A549 (cell line): ENCODE data around the gene THBS3. TPM values are rescaled to one million over a fixed set of nuclear protein-coding genes. Genes with fewer than 3 reads are reported as not detected.
A peak's percentile ranks its signal among the peaks of the same experiment; 100 is the strongest.
"Not testable (repeated sequence)": the region's sequence is repeated elsewhere in the genome, so short reads cannot be mapped to it uniquely, and the experiment has no call there.

ENCODE experiments used
- ATAC-seq, 2 experiments: fragments of 200-7000 bp in 1 of 2; fragments of >200 bp in 1 of 2; cut with Nextera tagmentation in 1 of 2; cut with Tn5 transposase in 1 of 2; 3 replicates each; pipeline versions ENCODE4 v1.8.0 to v1.9.1; 2018 to 2020; ENCODE audit warnings: mild to moderate bottlenecking in 1 of 2, moderate library complexity in 1 of 2
- CTCF ChIA-PET: fragments of 300-600 bp; sonication (Branson Sonifier 250); formaldehyde crosslinking; extraction: SDS; loops from one replicate; lab custom pipeline; 2021; ENCODE audit warnings: antibody characterized with exemption, inconsistent platforms; lab: Yijun Ruan, JAX
- POLR2A ChIA-PET: fragments of 350-600 bp; formaldehyde crosslinking; extraction: SDS; loops from one replicate; lab custom pipeline; 2021; ENCODE audit warnings: antibody characterized with exemption, inconsistent platforms; lab: Yijun Ruan, JAX
- DNase-seq, 2 experiments: peaks; one replicate each; pipeline versions ENCODE4 v3.0.0 to v3.0.0-alpha.2; 2011 to 2016; ENCODE audit warnings: low read depth in 1 of 2, low spot score in 1 of 2
- FAIRE-seq: peaks from 2 replicates; lab custom pipeline; 2011; peaks lifted over from hg19 to GRCh38; lab: Jason Lieb, UNC
- H3K27ac ChIP-seq, 2 experiments: fragments of >200 bp; sonication (Bioruptor Twin); formaldehyde crosslinking; 3 replicates each; pipeline ENCODE4 v1.5.1; 2016 to 2017
- H3K4me1 ChIP-seq: fragments of >200 bp; sonication (Bioruptor Twin); formaldehyde crosslinking; 3 replicates; pipeline ENCODE4 v1.6.1; 2016
- H3K4me2 ChIP-seq: fragments of >200 bp; sonication (Bioruptor Twin); formaldehyde crosslinking; 3 replicates; pipeline ENCODE4 v1.6.1; 2016
- H3K4me3 ChIP-seq: fragments of >200 bp; sonication (Bioruptor Twin); formaldehyde crosslinking; 3 replicates; pipeline ENCODE4 v1.5.1; 2016
- H3K9me3 ChIP-seq: fragments of >200 bp; sonication (Bioruptor Twin); formaldehyde crosslinking; 3 replicates; pipeline ENCODE4 v1.6.1; 2016
- JUN ChIP-seq, 2 experiments: fragments of >200 bp; sonication (Bioruptor Twin); formaldehyde crosslinking; IDR thresholded peaks; 2 replicates in 1 of 2; 3 replicates in 1 of 2; pipeline ENCODE4 v1.6.1; 2016 to 2017
- JUNB ChIP-seq: fragments of >200 bp; sonication (Bioruptor Twin); formaldehyde crosslinking; IDR thresholded peaks from 2 replicates; pipeline ENCODE4 v1.6.1; 2016
- NPAS2 ChIP-seq: fragments of 250-450 bp; sonication (Bioruptor Pico); IDR thresholded peaks from 2 replicates; pipeline ENCODE4 v1.8.0; 2022; ENCODE audit warnings: mild to moderate bottlenecking, moderate library complexity, borderline replicate concordance
- NR3C1 ChIP-seq: fragments of >200 bp; sonication (Bioruptor Twin); formaldehyde crosslinking; IDR thresholded peaks from 3 replicates; pipeline ENCODE4 v1.6.1; 2017
- WGBS: methylation state at CpG from one replicate; pipeline ENCODE4 v1.1.6; 2017; ENCODE audit errors: missing lambda C conversion rate; 5-methylcytosine and 5-hydroxymethylcytosine counted together
- polyA plus RNA-seq, 4 experiments: library from polyadenylated mRNA; depleted of rRNA in 3 of 4; stranded (reverse); fragments of >200 nt; fragmentation: RNase III in 1 of 4; extraction: RNeasy Plus Mini Kit Qiagen cat#74134 plus additional on column Dnase treatment in 1 of 4; gene quantifications; 2 replicates in 3 of 4; 3 replicates in 1 of 4; pipeline ENCODE4 v1.2.3, GENCODE V29; 2011 to 2017
- TF ChIP-seq, protein P1 (sequence below): fragments of 450-650 bp; IDR thresholded peaks from 2 replicates; pipeline ENCODE4 v1.6.1; 2014; ENCODE audit warnings: antibody characterized with exemption

The THBS3 gene
- polyA plus RNA-seq, 2 of the 4 experiments (the other 2 are of a cell fraction): 12.1 to 13.8 TPM

GRCh38 chr1:155219592-155220031 is 11.9 kb upstream of the THBS3 start:
- no peaks in the 10 kb centered on the region for H3K9me3 ChIP-seq
- FAIRE-seq (no peak), ATAC-seq (no peak; a peak in 1 of 6 replicates), DNase-seq (no peak)
- H3K4me1 ChIP-seq: peaks cover 21% of the 10 kb centered on the region
- H3K4me2 ChIP-seq: no peak overlapping the region
- CTCF ChIA-PET: interaction anchor here (1.2 to 4.2 kb wide), 4 partner anchors 12 to 31 kb away, joined by 3 to 25 read pairs (median 9); partner anchors contain the start of genes MTX1 and THBS3
- H3K4me3 ChIP-seq: no peak overlapping the region
- no peak overlapping the region for H3K27ac ChIP-seq
- 59% methylated on average over 1 of the region's 1 CpG for WGBS
- POLR2A ChIA-PET: no interaction called here
- TF ChIP-seq, protein P1, sequence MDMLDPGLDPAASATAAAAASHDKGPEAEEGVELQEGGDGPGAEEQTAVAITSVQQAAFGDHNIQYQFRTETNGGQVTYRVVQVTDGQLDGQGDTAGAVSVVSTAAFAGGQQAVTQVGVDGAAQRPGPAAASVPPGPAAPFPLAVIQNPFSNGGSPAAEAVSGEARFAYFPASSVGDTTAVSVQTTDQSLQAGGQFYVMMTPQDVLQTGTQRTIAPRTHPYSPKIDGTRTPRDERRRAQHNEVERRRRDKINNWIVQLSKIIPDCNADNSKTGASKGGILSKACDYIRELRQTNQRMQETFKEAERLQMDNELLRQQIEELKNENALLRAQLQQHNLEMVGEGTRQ: peak; percentile 63
- no peak for TF ChIP-seq NR3C1
- TF ChIP-seq JUNB: no peak

DNA sequence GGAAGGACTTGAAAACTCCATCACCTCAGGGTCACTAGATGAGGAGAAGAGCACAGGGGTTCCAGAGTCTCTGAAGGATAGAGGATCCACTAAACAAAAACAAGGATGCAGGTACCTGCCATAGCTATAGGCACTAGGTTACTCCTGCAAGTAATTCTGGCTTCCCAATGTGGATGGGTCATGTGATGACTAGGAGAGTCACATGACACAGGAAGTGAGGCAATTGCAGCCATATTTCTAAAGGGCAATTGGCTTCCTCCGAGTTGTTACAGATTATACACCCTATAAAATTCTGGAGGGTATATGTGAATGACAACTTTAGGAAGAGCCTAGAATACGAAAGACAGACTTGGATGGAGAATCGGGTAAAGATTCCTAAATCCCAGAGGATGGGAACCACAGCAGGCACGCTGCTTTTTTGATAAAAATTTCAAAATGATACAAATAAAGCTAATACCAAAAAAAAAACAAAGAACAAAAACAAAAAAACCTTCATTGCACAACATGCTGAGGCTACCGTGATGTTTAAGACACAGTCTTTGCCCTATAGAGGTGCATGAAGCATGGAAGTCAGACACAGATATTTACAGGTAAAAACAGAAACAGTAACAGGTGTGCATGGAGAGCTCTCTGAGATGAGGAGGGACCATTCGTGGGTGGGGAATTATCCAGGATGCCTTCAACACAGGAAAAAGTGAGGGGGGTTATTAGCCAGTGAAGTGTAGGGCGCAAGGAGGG is 11.3 kb upstream of the THBS3 start:
- no peak overlapping the region for H3K4me3 ChIP-seq
- no peak for FAIRE-seq
- no peak overlapping the region for H3K27ac ChIP-seq
- no peaks in the 10 kb centered on the region for H3K9me3 ChIP-seq
- peaks cover 15% of the 10 kb centered on the region for H3K4me1 ChIP-seq
- no peak for TF ChIP-seq NPAS2 (CRISPR knock-in tag)
- TF ChIP-seq JUN (IDR thresholded peaks at IDR 0.05): no peak
- TF ChIP-seq, protein P1: peak; percentile 98
- WGBS: 72% methylated on average over 7 of the region's 7 CpGs
- CTCF ChIA-PET: interaction anchor here (1.2 to 4.2 kb wide), 4 partner anchors 11 to 31 kb away, joined by 3 to 25 read pairs (median 9); partner anchors contain the start of genes MTX1 and THBS3
- POLR2A ChIA-PET: no interaction called here
- H3K4me2 ChIP-seq: no peak overlapping the region; the same call in 2 of the 3 replicates
- ATAC-seq: peak in 1 of 2 experiments; percentile 37; a peak in 3 of 6 replicates
- DNase-seq: peak in 1 of 2 experiments; percentile 62

DNA sequence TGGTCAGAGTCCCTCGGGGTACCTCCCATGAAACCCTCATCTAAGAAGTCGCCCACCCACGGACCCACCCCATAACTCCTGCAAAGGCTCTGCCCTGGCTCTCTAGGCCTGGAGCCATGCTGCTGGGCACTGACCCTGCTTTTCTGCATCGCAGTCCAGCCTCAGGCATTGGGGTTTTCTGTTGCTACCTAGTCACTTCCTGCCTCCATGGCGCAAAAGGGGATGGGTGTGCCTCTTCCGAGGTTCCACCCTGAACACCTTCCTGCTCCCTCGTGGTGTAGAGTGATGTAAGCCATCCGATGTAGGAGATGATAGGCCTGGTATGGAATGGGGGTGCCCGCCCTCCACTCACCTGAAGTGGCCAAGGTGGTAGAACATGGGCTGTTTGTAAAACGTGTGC is 7.0 kb upstream of the THBS3 start:
- WGBS: 80% methylated on average over 7 of the region's 10 CpGs
- H3K27ac ChIP-seq, POLR2A ChIA-PET, FAIRE-seq, ATAC-seq, H3K9me3 ChIP-seq, H3K4me3 ChIP-seq, DNase-seq, H3K4me2 ChIP-seq: not testable (repeated sequence)
- CTCF ChIA-PET: interaction anchor here (1.6 kb wide), 1 partner anchor 8 kb away, joined by 4 read pairs; no protein-coding TSS in a partner anchor
- peaks cover 11% of the 10 kb centered on the region for H3K4me1 ChIP-seq

- H3K4me3 ChIP-seq, H3K9me3 ChIP-seq, FAIRE-seq, ATAC-seq, POLR2A ChIA-PET, H3K4me2 ChIP-seq, DNase-seq, H3K27ac ChIP-seq: not testable (repeated sequence)
- H3K4me1 ChIP-seq: peaks cover 21% of the 10 kb centered on the region
- 84% methylated on average over 4 of the region's 7 CpGs for WGBS
- CTCF ChIA-PET: interaction anchor here (1.4 kb wide), 1 partner anchor 15 kb away, joined by 4 read pairs; no protein-coding TSS in a partner anchor
Observed at GRCh38 chr1:155212051-155212440, 4.3 kb upstream of the THBS3 start.

DNA sequence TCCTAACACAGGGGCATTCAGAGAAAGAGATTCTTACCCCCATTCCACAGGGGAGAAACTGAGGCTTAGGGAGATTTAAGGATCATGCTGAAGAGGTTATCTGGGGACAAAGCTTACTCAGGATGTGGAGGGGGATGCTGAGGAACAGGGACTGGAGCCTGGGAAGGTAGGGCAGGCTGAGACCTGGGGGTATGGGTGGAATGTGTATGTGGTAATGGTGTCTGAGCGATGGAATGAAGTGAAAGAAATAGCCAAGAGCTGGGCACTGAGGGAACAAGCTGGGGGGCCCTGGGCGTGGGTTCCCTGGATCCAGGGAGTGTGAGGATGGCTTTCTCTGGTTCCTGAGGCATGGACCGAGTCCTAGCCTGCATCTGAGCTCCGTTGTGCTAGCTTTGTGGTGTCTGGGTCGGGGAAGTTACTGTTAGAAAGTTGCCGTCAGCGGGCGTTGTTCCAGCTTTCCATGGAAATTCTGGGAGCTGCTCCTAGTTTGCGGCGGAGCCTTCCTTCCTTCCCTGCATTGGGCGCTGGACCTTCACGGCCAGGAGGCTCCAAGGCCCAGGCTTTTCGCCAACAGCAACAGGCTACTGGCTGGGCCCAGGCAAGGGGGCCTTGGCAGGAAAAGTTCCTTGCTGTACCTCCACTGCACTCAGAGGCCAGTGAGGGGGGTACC is 3.8 kb upstream of the THBS3 start:
- peaks cover 23% of the 10 kb centered on the region for H3K4me1 ChIP-seq
- H3K4me3 ChIP-seq, H3K4me2 ChIP-seq, H3K27ac ChIP-seq, ATAC-seq, DNase-seq, H3K9me3 ChIP-seq, FAIRE-seq: not testable (repeated sequence)
- ChIA-PET POLR2A (interaction anchor here (0.5 kb wide), 1 partner anchor 239 kb away, joined by 4 read pairs; no protein-coding TSS in a partner anchor), CTCF (interaction anchor here (1.4 kb wide), 1 partner anchor 15 kb away, joined by 4 read pairs; no protein-coding TSS in a partner anchor)
- 85% methylated on average over 12 of the region's 13 CpGs for WGBS
